ENCODE measurements around the gene TMEM178B. TPM values are rescaled to one million over a fixed set of nuclear protein-coding genes. Genes with fewer than 3 reads are reported as not detected.

Gene TMEM178B
- total and polyA plus RNA-seq, 2 experiments from 2014 or later, result 0.24 to 0.30 TPM

DNA sequence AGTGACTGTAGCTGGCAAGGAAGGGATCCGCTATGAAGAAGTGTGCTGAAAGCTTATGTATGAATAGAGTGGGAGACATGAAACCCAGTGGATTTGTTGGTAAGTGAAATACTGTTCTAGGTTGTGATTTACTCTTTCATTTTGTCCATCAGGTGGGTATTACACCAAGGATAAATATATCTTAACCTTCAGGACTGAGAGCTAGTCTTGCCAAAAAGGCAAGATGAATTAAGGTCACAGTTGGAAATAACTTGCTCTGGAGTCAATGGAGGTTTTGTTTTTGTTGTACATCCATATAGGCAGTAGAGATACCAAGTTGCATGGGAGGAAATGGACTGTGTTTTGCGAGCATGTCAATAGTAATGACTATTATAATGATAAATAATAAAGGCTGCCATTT is 190.6 kb downstream of the TMEM178B start:
- 93% methylated on average over 2 of the region's 2 CpGs for WGBS (ENCODE audit: low lambda C conversion rate, missing lambda C conversion rate)
- no peaks in the 10 kb centered on the region for H3K79me2 ChIP-seq
- no peak overlapping the region for H3K4me2 ChIP-seq

DNA sequence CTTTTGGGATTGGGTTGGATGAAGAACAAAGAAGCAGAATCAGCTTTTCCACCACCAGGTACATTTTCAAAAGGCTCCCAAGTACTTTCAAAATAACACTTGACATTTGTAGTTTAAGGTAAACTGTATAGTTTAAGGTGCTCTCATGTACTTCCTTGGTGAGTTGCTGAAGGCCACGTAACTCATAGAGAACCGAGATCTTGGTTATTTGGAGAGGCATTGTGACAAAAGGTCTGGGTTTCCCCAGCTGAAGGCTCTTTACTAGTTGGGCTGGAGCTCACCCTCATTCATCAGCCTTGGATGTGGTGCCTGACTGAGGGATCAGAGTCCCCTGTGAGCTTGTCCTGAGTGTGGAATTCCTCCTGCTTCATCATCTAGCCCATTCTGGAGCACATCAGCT is 191.8 kb downstream of the TMEM178B start:
- Histone ChIP-seq H4K20me1 (ENCODE audit: insufficient read depth, poor library complexity, severe bottlenecking) (no peaks in the 10 kb centered on the region), H3K27me3 (no peaks in the 10 kb centered on the region), H3K4me2 (no peak overlapping the region), H3K27ac (no peak overlapping the region), H3K36me3 (replicated peaks; ENCODE audit: insufficient read depth, low read depth) (no peaks in the 10 kb centered on the region), H3K4me1 (ENCODE audit: insufficient read depth) (no peaks in the 10 kb centered on the region), H3K79me2 (no peaks in the 10 kb centered on the region), H2AFZ (no peak overlapping the region), H3K9me2 (replicated peaks; ENCODE audit: insufficient read depth) (no peaks in the 10 kb centered on the region), H3K9me3 (ENCODE audit: low read depth) (no peaks in the 10 kb centered on the region), H3K4me3 (no peak overlapping the region)
- TF ChIP-seq, protein P1, sequence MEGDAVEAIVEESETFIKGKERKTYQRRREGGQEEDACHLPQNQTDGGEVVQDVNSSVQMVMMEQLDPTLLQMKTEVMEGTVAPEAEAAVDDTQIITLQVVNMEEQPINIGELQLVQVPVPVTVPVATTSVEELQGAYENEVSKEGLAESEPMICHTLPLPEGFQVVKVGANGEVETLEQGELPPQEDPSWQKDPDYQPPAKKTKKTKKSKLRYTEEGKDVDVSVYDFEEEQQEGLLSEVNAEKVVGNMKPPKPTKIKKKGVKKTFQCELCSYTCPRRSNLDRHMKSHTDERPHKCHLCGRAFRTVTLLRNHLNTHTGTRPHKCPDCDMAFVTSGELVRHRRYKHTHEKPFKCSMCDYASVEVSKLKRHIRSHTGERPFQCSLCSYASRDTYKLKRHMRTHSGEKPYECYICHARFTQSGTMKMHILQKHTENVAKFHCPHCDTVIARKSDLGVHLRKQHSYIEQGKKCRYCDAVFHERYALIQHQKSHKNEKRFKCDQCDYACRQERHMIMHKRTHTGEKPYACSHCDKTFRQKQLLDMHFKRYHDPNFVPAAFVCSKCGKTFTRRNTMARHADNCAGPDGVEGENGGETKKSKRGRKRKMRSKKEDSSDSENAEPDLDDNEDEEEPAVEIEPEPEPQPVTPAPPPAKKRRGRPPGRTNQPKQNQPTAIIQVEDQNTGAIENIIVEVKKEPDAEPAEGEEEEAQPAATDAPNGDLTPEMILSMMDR (IDR thresholded peaks at IDR 0.05; ENCODE audit: poor library complexity), result no peak
- no peak for TF ChIP-seq EZH2phosphoT487 (IDR thresholded peaks at IDR 0.05; ENCODE audit: low read depth, severe bottlenecking, unreplicated experiment)
- no peak for TF ChIP-seq EZH2 (IDR thresholded peaks at IDR 0.05; ENCODE audit: borderline replicate concordance)
- DNase-seq (ENCODE audit: low spot score), result no peak
- WGBS (ENCODE audit: low lambda C conversion rate, missing lambda C conversion rate), result 91% methylated on average over 2 of the region's 2 CpGs

More for the DNA sequence above, 190.6 kb downstream of the TMEM178B start:
- Histone ChIP-seq H3K9me2 (replicated peaks; ENCODE audit: insufficient read depth) (no peaks in the 10 kb centered on the region), H3K4me1 (ENCODE audit: insufficient read depth) (no peaks in the 10 kb centered on the region), H3K27me3 (no peaks in the 10 kb centered on the region), H3K36me3 (replicated peaks; ENCODE audit: insufficient read depth, low read depth) (no peaks in the 10 kb centered on the region), H2AFZ (no peak overlapping the region), H3K27ac (no peak overlapping the region), H3K9me3 (ENCODE audit: low read depth) (no peaks in the 10 kb centered on the region), H3K4me3 (no peak overlapping the region), H4K20me1 (ENCODE audit: insufficient read depth, poor library complexity, severe bottlenecking) (no peaks in the 10 kb centered on the region)
- TF ChIP-seq EZH2phosphoT487 (IDR thresholded peaks at IDR 0.05; ENCODE audit: low read depth, severe bottlenecking, unreplicated experiment), result no peak
- TF ChIP-seq, protein P1 (IDR thresholded peaks at IDR 0.05; ENCODE audit: poor library complexity), result no peak
- TF ChIP-seq EZH2 (IDR thresholded peaks at IDR 0.05; ENCODE audit: borderline replicate concordance), result no peak
- DNase-seq (ENCODE audit: low spot score), result no peak

DNA sequence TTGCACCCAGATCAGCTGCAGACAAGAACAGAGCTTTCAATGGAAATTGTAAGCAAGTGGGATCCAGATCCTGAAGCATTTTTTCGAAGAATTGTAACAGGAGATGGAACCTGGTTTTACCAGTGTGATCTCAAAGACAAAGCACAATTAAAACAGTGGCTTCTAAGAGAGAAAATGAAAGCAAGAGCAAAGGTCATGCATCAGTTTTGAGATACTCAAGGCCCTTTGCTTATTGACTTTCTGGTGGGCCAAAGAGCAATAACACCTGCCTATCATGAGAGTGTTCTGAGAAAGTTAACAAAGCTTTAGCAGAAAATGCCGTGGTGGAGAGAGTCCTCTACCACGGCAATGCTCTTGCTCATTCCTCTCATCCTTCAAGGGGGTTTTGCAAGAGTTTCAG is 194.8 kb downstream of the TMEM178B start:
- WGBS (ENCODE audit: low lambda C conversion rate, missing lambda C conversion rate), result 43% methylated on average over 3 of the region's 3 CpGs
- Histone ChIP-seq H3K9me2 (replicated peaks; ENCODE audit: insufficient read depth) (no peaks in the 10 kb centered on the region), H3K4me3 (no peak overlapping the region), H3K9me3 (ENCODE audit: low read depth) (no peaks in the 10 kb centered on the region), H3K27ac (no peak overlapping the region), H3K4me1 (ENCODE audit: insufficient read depth) (no peaks in the 10 kb centered on the region), H4K20me1 (ENCODE audit: insufficient read depth, poor library complexity, severe bottlenecking) (no peaks in the 10 kb centered on the region), H3K4me2 (no peak overlapping the region), H3K36me3 (replicated peaks; ENCODE audit: insufficient read depth, low read depth) (no peaks in the 10 kb centered on the region), H3K27me3 (no peaks in the 10 kb centered on the region), H3K79me2 (no peaks in the 10 kb centered on the region), H2AFZ (no peak overlapping the region)
- peak; percentile 16 for DNase-seq (ENCODE audit: low spot score)
- TF ChIP-seq EZH2phosphoT487 (IDR thresholded peaks at IDR 0.05; ENCODE audit: low read depth, severe bottlenecking, unreplicated experiment), result no peak
- TF ChIP-seq, protein P1 (IDR thresholded peaks at IDR 0.05; ENCODE audit: poor library complexity), result no peak
- no peak for TF ChIP-seq EZH2 (IDR thresholded peaks at IDR 0.05; ENCODE audit: borderline replicate concordance)

DNA sequence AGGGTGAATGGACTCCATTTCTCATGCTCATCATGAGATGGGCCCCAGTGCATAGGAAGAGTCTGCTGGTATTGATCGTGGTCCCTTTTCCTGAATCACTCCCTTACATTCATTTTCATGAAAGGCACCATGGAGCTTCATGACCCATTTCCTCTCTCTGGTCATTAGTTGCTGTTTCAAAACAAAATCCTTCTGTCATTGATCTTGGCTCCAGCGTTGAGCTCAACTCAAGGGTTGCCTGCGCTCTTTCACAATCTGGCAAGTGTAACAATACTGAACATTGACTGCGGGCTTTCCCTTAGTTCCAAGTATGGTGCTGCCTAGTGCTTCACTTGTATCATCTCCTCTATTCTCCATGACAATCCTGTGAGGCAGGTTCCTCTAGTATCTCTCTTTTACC is 197.6 kb downstream of the TMEM178B start:
- WGBS (ENCODE audit: low lambda C conversion rate, missing lambda C conversion rate), result 90% methylated on average over 4 of the region's 4 CpGs
- no peaks in the 10 kb centered on the region for H4K20me1 ChIP-seq (ENCODE audit: insufficient read depth, poor library complexity, severe bottlenecking)
- H3K4me1 ChIP-seq (ENCODE audit: insufficient read depth), result no peaks in the 10 kb centered on the region
- H3K9me3 ChIP-seq (ENCODE audit: low read depth), result no peaks in the 10 kb centered on the region
- DNase-seq (ENCODE audit: low spot score), result no peak
- no peak overlapping the region for H3K4me2 ChIP-seq
- TF ChIP-seq EZH2 (IDR thresholded peaks at IDR 0.05; ENCODE audit: borderline replicate concordance) (no peak), EZH2phosphoT487 (IDR thresholded peaks at IDR 0.05; ENCODE audit: low read depth, severe bottlenecking, unreplicated experiment) (no peak)
- TF ChIP-seq, protein P1 (IDR thresholded peaks at IDR 0.05; ENCODE audit: poor library complexity), result no peak
- H3K4me3 ChIP-seq, result no peak overlapping the region
- H3K36me3 ChIP-seq (replicated peaks; ENCODE audit: insufficient read depth, low read depth), result no peaks in the 10 kb centered on the region
- H3K27me3 ChIP-seq, result no peaks in the 10 kb centered on the region
- no peak overlapping the region for H2AFZ ChIP-seq
- H3K9me2 ChIP-seq (replicated peaks; ENCODE audit: insufficient read depth), result no peaks in the 10 kb centered on the region
- no peak overlapping the region for H3K27ac ChIP-seq
- H3K79me2 ChIP-seq, result no peaks in the 10 kb centered on the region
